Keratinocyte (primary cell): ENCODE results near the gene NELL1. TPM values are rescaled to one million over a fixed set of nuclear protein-coding genes. Genes with fewer than 3 reads are reported as not detected.
A peak's percentile ranks its signal among the peaks of the same experiment; 100 is the strongest.

ENCODE experiments used
- DNase-seq: peaks from one replicate; pipeline ENCODE4 v3.0.0-alpha.2; 2011; ENCODE audit warnings: low read depth, missing footprints, low spot score
- FAIRE-seq: peaks from 2 replicates; lab custom pipeline; 2011; peaks lifted over from hg19 to GRCh38; lab: Jason Lieb, UNC
- H2AFZ ChIP-seq: 2 replicates; pipeline ENCODE4 v1.6.0; 2012; ENCODE audit warnings: low read length, control low read depth, inconsistent platforms; ENCODE audit not compliant: control insufficient read depth
- H3K27ac ChIP-seq: 2 replicates; pipeline ENCODE4 v1.5.1; 2011; ENCODE audit warnings: low read length; ENCODE audit not compliant: control insufficient read depth, insufficient read depth
- H3K27me3 ChIP-seq: 3 replicates; pipeline ENCODE4 v1.6.0; 2011; ENCODE audit warnings: low read length; ENCODE audit not compliant: control insufficient read depth, insufficient read depth; ENCODE audit errors: extremely low read depth
- H3K36me3 ChIP-seq, 2 experiments: 2 replicates in 1 of 2; 3 replicates in 1 of 2; pipeline ENCODE4 v1.5.1; 2011; ENCODE audit warnings: low read length in 2 of 2, mild to moderate bottlenecking in 1 of 2; ENCODE audit not compliant: control insufficient read depth in 2 of 2, insufficient read depth in 2 of 2; ENCODE audit errors: extremely low read depth in 1 of 2
- H3K4me1 ChIP-seq: 3 replicates; pipeline ENCODE4 v1.5.1; 2011; ENCODE audit warnings: low read length; ENCODE audit not compliant: control insufficient read depth, insufficient read depth; ENCODE audit errors: extremely low read depth
- H3K4me2 ChIP-seq: 3 replicates; pipeline ENCODE4 v1.6.0; 2011; ENCODE audit warnings: low read depth, low read length; ENCODE audit not compliant: control insufficient read depth, insufficient read depth; ENCODE audit errors: extremely low read depth
- H3K4me3 ChIP-seq, 3 experiments: fragments of 200-600 bp in 1 of 3; sonication (generic) in 1 of 3; 2 replicates in 2 of 3; 3 replicates in 1 of 3; pipeline ENCODE4 v1.5.1; 2011 to 2016; ENCODE audit warnings: low read length in 3 of 3, mild to moderate bottlenecking in 3 of 3, control low read depth in 2 of 3, inconsistent platforms in 1 of 3, low read depth in 1 of 3, mixed read lengths in 1 of 3, mixed run types in 1 of 3, moderate library complexity in 1 of 3; ENCODE audit not compliant: control insufficient read depth in 2 of 3, insufficient read depth in 2 of 3; ENCODE audit errors: extremely low read depth in 1 of 3
- H3K79me2 ChIP-seq: 2 replicates; pipeline ENCODE4 v1.6.0; 2012; ENCODE audit warnings: low read length; ENCODE audit not compliant: control insufficient read depth, insufficient read depth
- H3K9ac ChIP-seq: 3 replicates; pipeline ENCODE4 v1.6.0; 2011; ENCODE audit warnings: low read length; ENCODE audit not compliant: control insufficient read depth, insufficient read depth; ENCODE audit errors: extremely low read depth
- H3K9me1 ChIP-seq: 3 replicates; pipeline ENCODE4 v1.6.0; 2011; ENCODE audit warnings: low read length; ENCODE audit not compliant: control insufficient read depth, insufficient read depth; ENCODE audit errors: extremely low read depth
- H3K9me3 ChIP-seq: 2 replicates; pipeline ENCODE4 v1.5.1; 2012; ENCODE audit warnings: low read depth, low read length; ENCODE audit not compliant: control insufficient read depth
- H4K20me1 ChIP-seq: 3 replicates; pipeline ENCODE4 v1.6.0; 2011; ENCODE audit warnings: low read length; ENCODE audit not compliant: control insufficient read depth, insufficient read depth; ENCODE audit errors: extremely low read depth
- CTCF ChIP-seq, 3 experiments: IDR thresholded peaks in 1 of 3; conservative IDR thresholded peaks in 1 of 3; optimal IDR thresholded peaks in 1 of 3; 2 replicates in 2 of 3; 3 replicates in 1 of 3; pipeline versions ENCODE3 to v1.5.1; 2011; ENCODE audit warnings: low read length in 3 of 3, mild to moderate bottlenecking in 3 of 3, moderate library complexity in 2 of 3, control low read depth in 1 of 3, inconsistent platforms in 1 of 3; ENCODE audit not compliant: insufficient read depth in 2 of 3; ENCODE audit errors: extremely low read depth in 1 of 3
- EZH2 ChIP-seq: IDR thresholded peaks from one replicate; pipeline ENCODE4 v1.6.1; 2012; ENCODE audit warnings: inconsistent platforms, mild to moderate bottlenecking, low read length, moderate library complexity
- dilution Hi-C: fragments of 300-500 bp; cut with MboI; formaldehyde crosslinking; loops from one replicate; pipeline ENCODE4 v1.7.0; 2020; ENCODE audit warnings: low sequenced_read_pairs; ENCODE audit not compliant: extremely low pct_ligation_motif_present
- polyA plus RNA-seq, 5 experiments: library from polyadenylated mRNA; depleted of rRNA in 3 of 5; stranded (reverse) in 3 of 5; stranded (forward) in 1 of 5; unstranded in 1 of 5; fragments of >200 nt; gene quantifications; 1 replicate in 1 of 5; 2 replicates in 3 of 5; 3 replicates in 1 of 5; pipeline versions ENCODE4 v1.2.1 to v1.2.3, GENCODE V29; 2011 to 2012; ENCODE audit warnings: missing spikeins in 2 of 5, low read depth in 1 of 5, low replicate concordance in 1 of 5

NELL1 gene
- polyA plus RNA-seq, 1 donor (not counting 4 experiments of a cell fraction or from before 2014, with no cell fraction given) = not detected

- no peak overlapping the region for H3K4me3 ChIP-seq
- FAIRE-seq = peak; percentile 49
Observed at GRCh38 chr11:21179770-21180169, 510.4 kb downstream of the NELL1 start.

GRCh38 chr11:21180182-21180581 is 510.8 kb downstream of the NELL1 start:
- dilution Hi-C loops = no loop called here
- no peak overlapping the region for H3K4me2 ChIP-seq
- H3K36me3 ChIP-seq = no peaks in the 10 kb centered on the region
- DNase-seq (no peak), FAIRE-seq (no peak)
- no peaks in the 10 kb centered on the region for H3K9me1 ChIP-seq
- no peak for TF ChIP-seq EZH2
- H3K9ac ChIP-seq = no peak overlapping the region
- H3K9me3 ChIP-seq = no peaks in the 10 kb centered on the region
- no peaks in the 10 kb centered on the region for H3K27me3 ChIP-seq
- H3K4me3 ChIP-seq = no peak overlapping the region
- no peak overlapping the region for H3K27ac ChIP-seq
- no peak overlapping the region for H2AFZ ChIP-seq
- peaks cover 6% of the 10 kb centered on the region for H3K4me1 ChIP-seq
- no peaks in the 10 kb centered on the region for H4K20me1 ChIP-seq
- H3K79me2 ChIP-seq = no peaks in the 10 kb centered on the region

More at GRCh38 chr11:21179770-21180169, 510.4 kb downstream of the NELL1 start:
- Histone ChIP-seq H3K27me3 (no peaks in the 10 kb centered on the region), H3K9ac (no peak overlapping the region), H4K20me1 (no peaks in the 10 kb centered on the region), H3K79me2 (no peaks in the 10 kb centered on the region), H3K9me1 (no peaks in the 10 kb centered on the region), H3K4me1 (peaks cover 9% of the 10 kb centered on the region), H2AFZ (no peak overlapping the region), H3K4me2 (no peak overlapping the region), H3K9me3 (no peaks in the 10 kb centered on the region), H3K36me3 (no peaks in the 10 kb centered on the region), H3K27ac (no peak overlapping the region)
- no peak for TF ChIP-seq EZH2
- dilution Hi-C loops = no loop called here
- no peak for DNase-seq

- H3K36me3 ChIP-seq = no peaks in the 10 kb centered on the region
- no peaks in the 10 kb centered on the region for H3K9me3 ChIP-seq
- no peak overlapping the region for H3K27ac ChIP-seq
- no peaks in the 10 kb centered on the region for H3K27me3 ChIP-seq
- no peak overlapping the region for H3K4me3 ChIP-seq
- no peak overlapping the region for H3K4me2 ChIP-seq
- H2AFZ ChIP-seq = no peak overlapping the region
- no peaks in the 10 kb centered on the region for H3K4me1 ChIP-seq
- dilution Hi-C loops = no loop called here
- FAIRE-seq (no peak), DNase-seq (no peak)
- H3K9ac ChIP-seq = no peak overlapping the region
- no peaks in the 10 kb centered on the region for H3K9me1 ChIP-seq
- H4K20me1 ChIP-seq = no peaks in the 10 kb centered on the region
- H3K79me2 ChIP-seq = no peaks in the 10 kb centered on the region
- TF ChIP-seq CTCF (optimal IDR thresholded peaks at IDR 0.05 in 1 of 3, IDR thresholded peaks at IDR 0.05 in 1 of 3, conservative IDR thresholded peaks at IDR 0.05 in 1 of 3; ENCODE audit: extremely low read depth in 1 of 3, insufficient read depth in 2 of 3, low read length in 3 of 3) (no peak), EZH2 (no peak)
Observed at GRCh38 chr11:21185959-21186358, 516.6 kb downstream of the NELL1 start.
